Prostate gland (tissue), 2 donors: ENCODE results near the gene GNG4. TPM values are rescaled to one million over a fixed set of nuclear protein-coding genes. Genes with fewer than 3 reads are reported as not detected.

Source experiments
- DNase-seq: peaks from one replicate; pipeline ENCODE4 v3.0.0-alpha.2; 2019; ENCODE audit warnings: low spot score
- H3K27ac ChIP-seq, 2 donors: fragments of 200-600 bp; sonication (generic); 2 replicates each; pipeline ENCODE4 v1.5.1; 2017 to 2019
- H3K27me3 ChIP-seq: fragments of 200-600 bp; sonication (generic); replicated peaks from 2 replicates; pipeline ENCODE4 v1.5.1; 2019; ENCODE audit not compliant: insufficient read depth
- H3K36me3 ChIP-seq, 2 donors: fragments of 200-600 bp; sonication (generic); 1 replicate in 1 of 2; 2 replicates in 1 of 2; pipeline versions ENCODE4 v1.5.1 to v1.8.1; 2017 to 2019
- H3K4me1 ChIP-seq: fragments of 200-600 bp; sonication (generic); replicated peaks from 2 replicates; pipeline ENCODE4 v1.5.1; 2019
- H3K4me3 ChIP-seq, 2 donors: fragments of 200-600 bp; sonication (generic); 2 replicates each; pipeline ENCODE4 v1.5.1; 2017 to 2019
- H3K9me3 ChIP-seq: fragments of 200-600 bp; sonication (generic); 2 replicates; pipeline ENCODE4 v1.5.1; 2017
- POLR2A ChIP-seq: fragments of 450-650 bp; IDR thresholded peaks from one replicate; pipeline ENCODE4 v1.6.1; 2016; ENCODE audit warnings: antibody characterized with exemption, mild to moderate bottlenecking
- POLR2AphosphoS5 ChIP-seq: sonication (generic); formaldehyde crosslinking; IDR thresholded peaks from one replicate; pipeline ENCODE4 v1.6.1; 2017; ENCODE audit warnings: antibody characterized with exemption
- WGBS: methylation state at CpG from one replicate; pipeline ENCODE4 v1.1.5; 2018; 5-methylcytosine and 5-hydroxymethylcytosine counted together
- intact Hi-C: fragments of 100-400 bp; cut with DNase I; formaldehyde crosslinking; loops from one replicate; pipeline ENCODE4 v1.14.2; 2022
- total RNA-seq, 2 donors: library from RNA; depleted of rRNA; stranded (reverse); fragments of >200 nt; gene quantifications; one replicate each; pipeline ENCODE4 v1.1.0, GENCODE V29; 2016
- TF ChIP-seq, protein P1 (sequence below), 4 experiments: fragments of 200-600 bp in 2 of 4; fragments of 450-650 bp in 2 of 4; sonication (generic) in 2 of 4; IDR thresholded peaks; 1 replicate in 3 of 4; 2 replicates in 1 of 4; pipeline ENCODE4 v1.5.1; 2016 to 2019; ENCODE audit warnings: antibody characterized with exemption in 4 of 4, mild to moderate bottlenecking in 2 of 4, moderate library complexity in 2 of 4

The GNG4 gene
- total RNA-seq, 2 donors from 2014 or later = 9.4 to 47.7 TPM

DNA sequence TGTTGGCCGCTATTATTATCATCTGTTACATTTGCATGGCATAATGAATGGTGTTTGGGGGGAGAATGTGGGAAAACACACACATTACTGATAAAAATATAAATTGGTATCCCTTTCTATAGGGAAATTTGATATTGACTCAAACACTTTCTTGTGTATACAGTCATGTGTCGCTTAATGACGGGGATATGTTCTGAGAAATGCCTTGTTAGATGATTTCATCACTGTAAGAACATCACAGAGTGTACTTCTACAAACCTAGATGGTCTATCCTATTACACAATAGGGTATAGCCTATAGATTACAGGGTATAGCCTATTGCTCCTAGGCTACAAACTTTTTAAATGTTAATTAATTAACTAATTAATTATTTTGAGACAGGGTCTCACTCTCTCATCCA lies 78.1 kb downstream of the GNG4 start:
- Histone ChIP-seq H3K4me1 (no peaks in the 10 kb centered on the region), H3K9me3 (no peaks in the 10 kb centered on the region), H3K27ac (no peak overlapping the region), H3K4me3 (no peak overlapping the region), H3K36me3 (no peaks in the 10 kb centered on the region), H3K27me3 (no peaks in the 10 kb centered on the region)
- TF ChIP-seq, protein P1, sequence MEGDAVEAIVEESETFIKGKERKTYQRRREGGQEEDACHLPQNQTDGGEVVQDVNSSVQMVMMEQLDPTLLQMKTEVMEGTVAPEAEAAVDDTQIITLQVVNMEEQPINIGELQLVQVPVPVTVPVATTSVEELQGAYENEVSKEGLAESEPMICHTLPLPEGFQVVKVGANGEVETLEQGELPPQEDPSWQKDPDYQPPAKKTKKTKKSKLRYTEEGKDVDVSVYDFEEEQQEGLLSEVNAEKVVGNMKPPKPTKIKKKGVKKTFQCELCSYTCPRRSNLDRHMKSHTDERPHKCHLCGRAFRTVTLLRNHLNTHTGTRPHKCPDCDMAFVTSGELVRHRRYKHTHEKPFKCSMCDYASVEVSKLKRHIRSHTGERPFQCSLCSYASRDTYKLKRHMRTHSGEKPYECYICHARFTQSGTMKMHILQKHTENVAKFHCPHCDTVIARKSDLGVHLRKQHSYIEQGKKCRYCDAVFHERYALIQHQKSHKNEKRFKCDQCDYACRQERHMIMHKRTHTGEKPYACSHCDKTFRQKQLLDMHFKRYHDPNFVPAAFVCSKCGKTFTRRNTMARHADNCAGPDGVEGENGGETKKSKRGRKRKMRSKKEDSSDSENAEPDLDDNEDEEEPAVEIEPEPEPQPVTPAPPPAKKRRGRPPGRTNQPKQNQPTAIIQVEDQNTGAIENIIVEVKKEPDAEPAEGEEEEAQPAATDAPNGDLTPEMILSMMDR (IDR thresholded peaks at IDR 0.05) = no peak
- TF ChIP-seq POLR2A (no peak), POLR2AphosphoS5 (no peak)
- 86% methylated on average over 3 of the region's 3 CpGs for WGBS
- no peak for DNase-seq
- intact Hi-C loops = no loop called here

DNA sequence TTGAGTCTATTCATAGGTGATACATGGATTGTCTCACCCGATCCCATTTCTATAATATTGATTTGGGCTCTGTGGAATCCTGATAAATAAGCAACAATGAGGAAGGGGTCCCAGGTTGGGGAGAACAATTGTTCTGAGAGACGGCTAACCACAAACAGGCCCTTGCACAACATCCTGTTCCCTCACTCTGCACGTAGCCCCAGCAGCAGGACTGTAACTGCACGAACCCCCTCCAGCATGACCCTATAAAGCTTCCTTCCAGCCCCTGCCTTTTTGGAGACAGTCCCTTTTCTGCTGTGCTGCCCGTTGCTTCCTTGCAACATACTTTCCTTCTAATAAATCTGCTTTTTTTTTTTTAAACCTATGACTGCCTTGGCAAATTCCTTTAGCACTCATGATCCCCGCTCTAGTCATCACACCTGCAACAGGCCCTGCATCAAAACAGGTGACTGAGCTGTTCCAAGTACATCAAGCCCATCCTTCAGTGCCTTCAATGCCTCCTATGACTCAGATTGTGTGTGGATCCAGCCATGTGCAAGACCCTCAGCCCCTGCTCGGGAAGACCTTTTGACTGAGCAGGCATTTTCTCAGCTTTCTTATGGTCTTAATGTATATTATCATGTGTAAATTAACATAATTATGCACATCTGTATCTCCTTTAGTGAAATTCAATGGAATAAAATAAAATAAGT lies 81.6 kb downstream of the GNG4 start:
- Histone ChIP-seq H3K36me3 (no peaks in the 10 kb centered on the region), H3K4me1 (no peaks in the 10 kb centered on the region), H3K27me3 (no peaks in the 10 kb centered on the region), H3K27ac (no peak overlapping the region), H3K9me3 (no peaks in the 10 kb centered on the region), H3K4me3 (no peak overlapping the region)
- no peak for DNase-seq
- intact Hi-C loops = no loop called here
- no peak for TF ChIP-seq POLR2A
- no peak for TF ChIP-seq POLR2AphosphoS5
- TF ChIP-seq, protein P1 (IDR thresholded peaks at IDR 0.05) = no peak
- WGBS = 70% methylated on average over 7 of the region's 7 CpGs

DNA sequence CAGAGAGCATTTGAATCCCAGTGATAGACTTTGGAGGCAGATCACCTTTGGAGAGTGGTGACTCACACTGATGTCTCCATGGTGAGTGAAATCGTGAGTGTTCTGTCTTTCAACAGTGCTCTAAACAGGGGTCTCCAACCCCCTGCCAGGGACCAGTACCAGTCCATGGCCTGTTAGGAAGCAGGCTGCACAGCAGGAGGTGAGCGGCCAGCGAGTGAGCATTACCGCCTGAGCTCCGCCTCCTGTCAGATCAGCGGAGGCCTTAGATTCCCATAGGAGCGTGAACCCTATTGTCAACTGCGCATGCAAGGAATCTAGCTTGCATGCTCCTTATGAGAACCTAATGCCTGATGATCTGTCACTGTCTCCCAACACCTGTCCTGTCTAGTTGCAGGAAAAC lies 83.5 kb downstream of the GNG4 start:
- H3K4me3 ChIP-seq = no peak overlapping the region
- TF ChIP-seq POLR2A = no peak
- no peak for TF ChIP-seq POLR2AphosphoS5
- TF ChIP-seq, protein P1 (IDR thresholded peaks at IDR 0.05) = no peak

GRCh38 chr1:235563513-235564061 lies 86.0 kb downstream of the GNG4 start:
- no peak for TF ChIP-seq POLR2A
- no peak for TF ChIP-seq POLR2AphosphoS5
- TF ChIP-seq, protein P1 (IDR thresholded peaks at IDR 0.05) = no peak
- WGBS = 84% methylated on average over 1 of the region's 1 CpG
- Histone ChIP-seq H3K27me3 (no peaks in the 10 kb centered on the region), H3K4me3 (no peak overlapping the region), H3K4me1 (no peaks in the 10 kb centered on the region), H3K36me3 (no peaks in the 10 kb centered on the region), H3K9me3 (no peaks in the 10 kb centered on the region), H3K27ac (no peak overlapping the region)
- DNase-seq = no peak
- intact Hi-C loops = no loop called here

More for the DNA sequence above, 83.5 kb downstream of the GNG4 start:
- Histone ChIP-seq H3K27me3 (no peaks in the 10 kb centered on the region), H3K27ac (no peak overlapping the region), H3K36me3 (no peaks in the 10 kb centered on the region), H3K9me3 (no peaks in the 10 kb centered on the region), H3K4me1 (no peaks in the 10 kb centered on the region)
- DNase-seq = no peak
- WGBS = 60% methylated on average over 5 of the region's 8 CpGs
- intact Hi-C loops = no loop called here

GRCh38 chr1:235562589-235562988 lies 87.0 kb downstream of the GNG4 start:
- H3K27me3 ChIP-seq = no peaks in the 10 kb centered on the region
- H3K27ac ChIP-seq = no peak overlapping the region
- no peaks in the 10 kb centered on the region for H3K36me3 ChIP-seq
- TF ChIP-seq POLR2A = no peak
- TF ChIP-seq, protein P1 (IDR thresholded peaks at IDR 0.05) = no peak
- TF ChIP-seq POLR2AphosphoS5 = no peak
- intact Hi-C loops = no loop called here
- no peaks in the 10 kb centered on the region for H3K9me3 ChIP-seq
- DNase-seq = no peak
- H3K4me1 ChIP-seq = no peaks in the 10 kb centered on the region
- H3K4me3 ChIP-seq = no peak overlapping the region
